Astrocyte of the hippocampus (primary cell): Measurements from ENCODE around the gene REG1A.

Experiments used
- DNase-seq: peaks from one replicate; pipeline ENCODE4 v3.0.0; 2011; ENCODE audit warnings: low read depth, low spot score

The REG1A gene

GRCh38 chr2:79125721-79125985, 5.4 kb downstream of the REG1A start:
- no peak for DNase-seq

- no peak for DNase-seq
Observed at GRCh38 chr2:79128406-79128805, 8.1 kb downstream of the REG1A start.

- DNase-seq, result no peak
Observed at GRCh38 chr2:79129260-79129659, 9.0 kb downstream of the REG1A start.

- DNase-seq, result no peak
Observed at GRCh38 chr2:79129804-79130203, 9.5 kb downstream of the REG1A start.

- DNase-seq, result no peak
Observed at GRCh38 chr2:79131687-79132086, 11.4 kb downstream of the REG1A start.

- DNase-seq, result no peak
Observed at GRCh38 chr2:79138385-79138784, 18.1 kb downstream of the REG1A start.

- DNase-seq, result no peak
Observed at GRCh38 chr2:79139423-79139822, 19.1 kb downstream of the REG1A start.

GRCh38 chr2:79155826-79156476, 35.7 kb downstream of the REG1A start:
- DNase-seq, result no peak

GRCh38 chr2:79159030-79159429, 38.7 kb downstream of the REG1A start:
- DNase-seq, result no peak

GRCh38 chr2:79159653-79160052, 39.4 kb downstream of the REG1A start, which contains the start of gene REG3A:
Gene REG3A, minus strand, starts transcription at chr2:79159753. Its CDS starts 348 bp downstream, at chr2:79159405.
- no peak for DNase-seq

GRCh38 chr2:79162132-79162531, 41.8 kb downstream of the REG1A start:
- no peak for DNase-seq

GRCh38 chr2:79162801-79163200, 42.5 kb downstream of the REG1A start:
- DNase-seq, result no peak

GRCh38 chr2:79171348-79171958, 51.2 kb downstream of the REG1A start:
- no peak for DNase-seq
